LNCaP clone FGC (cell line): Measurements from ENCODE around the gene SDK2.
A peak's percentile ranks its signal among the peaks of the same experiment; 100 is the strongest.

Source experiments
- DNase-seq: peaks from one replicate; pipeline ENCODE4 v3.0.0-alpha.2; 2011; ENCODE audit warnings: low read depth
- H3K4me3 ChIP-seq: 2 replicates; pipeline ENCODE4 v1.5.1; 2011; ENCODE audit warnings: mild to moderate bottlenecking, low read depth, low read length, control low read depth
- CTCF ChIP-seq: IDR thresholded peaks from 2 replicates; pipeline ENCODE4 v1.5.1; 2012; ENCODE audit warnings: mild to moderate bottlenecking; ENCODE audit not compliant: control insufficient read depth, insufficient read depth; ENCODE audit errors: extremely low read depth

The SDK2 gene

DNA sequence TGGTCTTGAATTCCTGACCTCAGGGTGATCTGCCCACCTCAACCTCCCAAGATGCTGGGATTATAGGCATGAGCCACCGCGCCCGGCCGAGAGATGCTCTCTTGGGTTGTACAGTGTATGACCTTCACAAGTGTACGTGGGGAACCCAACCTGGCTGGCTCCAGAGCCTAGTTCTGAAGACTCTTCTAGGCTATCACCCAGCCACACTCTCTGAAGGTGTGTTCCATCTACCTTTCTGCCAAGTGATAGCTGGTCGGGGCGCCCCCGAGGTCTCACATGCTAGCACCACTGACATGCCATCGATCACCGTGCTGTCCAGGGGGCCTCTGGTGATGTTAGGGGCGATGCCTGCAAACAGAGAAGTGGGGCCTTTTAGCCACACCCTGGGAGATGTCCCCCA is 210.7 kb downstream of the SDK2 start:
- no peak overlapping the region for H3K4me3 ChIP-seq
- no peak for DNase-seq
- TF ChIP-seq CTCF: no peak

GRCh38 chr17:73432624-73433190 is 211.5 kb downstream of the SDK2 start:
- DNase-seq: no peak
- no peak for TF ChIP-seq CTCF
- no peak overlapping the region for H3K4me3 ChIP-seq

DNA sequence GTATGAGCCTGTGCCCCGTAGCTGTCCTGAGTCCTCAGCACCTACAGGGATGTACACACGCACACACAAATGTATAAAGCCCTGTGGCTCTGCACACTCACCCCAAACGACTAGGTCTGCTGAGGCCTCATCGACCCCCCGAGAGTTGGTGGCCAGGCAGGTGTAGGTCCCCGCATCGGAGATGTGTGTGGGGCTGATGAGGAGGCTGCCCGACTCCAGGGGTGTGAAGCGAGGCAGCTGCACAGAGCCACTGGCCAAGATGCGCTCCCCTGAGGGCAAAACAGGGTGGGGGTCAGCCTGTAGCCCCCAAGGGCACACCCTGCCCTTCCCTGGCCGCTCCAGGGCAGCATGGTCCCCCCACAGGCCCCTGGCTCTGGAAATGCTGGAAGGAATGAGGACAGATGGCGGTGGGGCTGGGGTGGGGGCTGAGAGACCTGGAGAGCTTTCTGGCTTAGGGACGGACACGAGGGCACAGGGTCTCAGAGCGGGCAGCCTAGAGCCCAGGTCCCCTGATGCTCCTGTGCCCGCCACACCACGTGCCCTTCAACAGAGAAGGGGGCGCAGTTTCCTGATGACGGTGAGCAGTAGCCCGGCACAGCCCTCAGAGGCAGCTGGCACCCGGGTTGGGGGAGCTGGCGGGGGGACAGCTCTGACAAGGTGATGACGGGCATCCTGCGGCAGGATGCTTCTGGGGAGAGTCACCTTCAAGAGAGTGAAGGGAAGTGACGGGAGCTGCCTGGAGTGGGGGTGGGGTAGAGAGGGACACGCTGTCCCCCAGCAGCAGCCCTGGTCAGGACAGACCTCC is 212.6 kb downstream of the SDK2 start:
- H3K4me3 ChIP-seq: no peak overlapping the region
- no peak for DNase-seq
- no peak for TF ChIP-seq CTCF

DNA sequence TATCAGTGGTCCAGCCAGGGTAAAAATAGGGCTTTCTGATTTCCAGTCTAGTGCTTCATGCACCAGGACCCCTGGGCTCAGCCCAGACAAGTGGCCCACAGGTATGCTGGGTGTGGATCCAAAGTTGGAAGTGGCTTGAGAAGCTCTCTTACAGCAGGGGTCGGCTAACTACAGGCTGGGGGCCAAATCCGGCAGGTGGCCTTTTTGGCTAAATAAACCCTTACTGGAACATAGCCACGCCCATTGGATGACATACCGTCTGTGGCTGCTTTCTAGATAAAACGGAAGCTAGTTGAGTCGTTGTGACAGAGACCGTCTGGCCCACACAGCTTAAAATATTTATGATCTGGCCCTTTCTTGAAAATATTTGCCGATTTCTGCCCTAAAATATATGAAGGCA is 213.4 kb downstream of the SDK2 start:
- no peak for DNase-seq
- TF ChIP-seq CTCF: no peak

DNA sequence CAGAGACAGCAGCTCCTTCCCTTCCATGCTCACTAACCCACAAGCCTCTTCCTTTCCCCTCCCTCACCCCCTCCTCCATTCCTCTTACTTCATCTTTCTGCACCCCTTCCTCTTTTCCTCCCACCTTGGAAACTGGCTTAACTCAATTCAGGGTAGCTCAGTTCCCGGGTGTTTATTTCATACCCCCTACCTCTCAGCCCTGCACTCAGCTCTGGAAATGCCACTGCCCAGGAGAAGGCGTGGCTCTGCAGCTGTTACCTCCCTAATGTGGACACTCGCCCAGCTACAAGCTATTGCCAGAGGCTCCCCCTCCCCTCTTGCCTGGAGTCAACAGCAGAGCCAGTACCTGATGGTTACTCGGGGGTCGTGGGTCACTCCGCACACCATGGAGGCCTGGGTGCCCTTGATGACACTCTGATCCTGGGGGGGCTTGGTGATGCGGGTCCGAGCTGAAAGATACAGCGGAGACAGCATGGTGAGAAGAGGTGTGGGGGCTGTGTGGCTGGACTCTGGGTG is 214.0 kb downstream of the SDK2 start:
- no peak overlapping the region for H3K4me3 ChIP-seq
- DNase-seq: no peak

More for the DNA sequence above, 213.4 kb downstream of the SDK2 start:
- no peak overlapping the region for H3K4me3 ChIP-seq

GRCh38 chr17:73429440-73430164 is 214.6 kb downstream of the SDK2 start:
- peak; percentile 74 for DNase-seq
- peak; percentile 93 for TF ChIP-seq CTCF
- no peak overlapping the region for H3K4me3 ChIP-seq

More for the DNA sequence above, 214.0 kb downstream of the SDK2 start:
- TF ChIP-seq CTCF: no peak
